Measurements from ENCODE around the gene ANOS1. TPM values are rescaled to one million over a fixed set of nuclear protein-coding genes. Genes with fewer than 3 reads are reported as not detected.

The ANOS1 gene
- total RNA-seq, 1 donor: 7.5 TPM

DNA sequence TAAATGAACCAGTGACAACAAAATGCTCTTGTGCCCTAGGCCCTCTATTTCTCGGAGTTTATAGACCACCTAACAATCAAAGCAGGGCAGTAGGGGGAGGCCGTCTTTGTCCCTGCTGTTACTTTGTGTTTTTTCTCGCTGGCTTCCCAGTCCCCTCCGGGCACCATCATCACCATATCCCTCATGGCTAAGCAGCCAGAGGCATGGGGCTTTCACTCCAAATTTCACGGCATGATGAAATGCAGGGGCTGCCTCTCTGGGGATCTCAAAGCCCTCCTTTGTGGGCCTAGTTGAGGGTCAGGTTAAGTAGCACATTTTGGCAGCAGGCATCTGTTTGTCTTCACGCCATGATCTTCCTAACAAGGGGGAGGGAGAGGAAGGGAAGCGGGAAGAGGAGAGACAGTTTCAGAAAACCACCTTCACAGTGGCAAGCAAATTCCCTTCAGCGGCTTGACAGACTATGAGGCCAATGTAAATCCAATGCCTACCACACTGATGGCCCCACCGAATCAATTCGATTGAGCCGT is 91.9 kb downstream of the ANOS1 start:
- no peak for DNase-seq (ENCODE audit: low read depth)
- H3K4me3 ChIP-seq (ENCODE audit: low read depth, low read length): no peak overlapping the region
- TF ChIP-seq, protein P1, sequence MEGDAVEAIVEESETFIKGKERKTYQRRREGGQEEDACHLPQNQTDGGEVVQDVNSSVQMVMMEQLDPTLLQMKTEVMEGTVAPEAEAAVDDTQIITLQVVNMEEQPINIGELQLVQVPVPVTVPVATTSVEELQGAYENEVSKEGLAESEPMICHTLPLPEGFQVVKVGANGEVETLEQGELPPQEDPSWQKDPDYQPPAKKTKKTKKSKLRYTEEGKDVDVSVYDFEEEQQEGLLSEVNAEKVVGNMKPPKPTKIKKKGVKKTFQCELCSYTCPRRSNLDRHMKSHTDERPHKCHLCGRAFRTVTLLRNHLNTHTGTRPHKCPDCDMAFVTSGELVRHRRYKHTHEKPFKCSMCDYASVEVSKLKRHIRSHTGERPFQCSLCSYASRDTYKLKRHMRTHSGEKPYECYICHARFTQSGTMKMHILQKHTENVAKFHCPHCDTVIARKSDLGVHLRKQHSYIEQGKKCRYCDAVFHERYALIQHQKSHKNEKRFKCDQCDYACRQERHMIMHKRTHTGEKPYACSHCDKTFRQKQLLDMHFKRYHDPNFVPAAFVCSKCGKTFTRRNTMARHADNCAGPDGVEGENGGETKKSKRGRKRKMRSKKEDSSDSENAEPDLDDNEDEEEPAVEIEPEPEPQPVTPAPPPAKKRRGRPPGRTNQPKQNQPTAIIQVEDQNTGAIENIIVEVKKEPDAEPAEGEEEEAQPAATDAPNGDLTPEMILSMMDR (IDR thresholded peaks at IDR 0.05; ENCODE audit: insufficient read depth, low read length): no peak

DNA sequence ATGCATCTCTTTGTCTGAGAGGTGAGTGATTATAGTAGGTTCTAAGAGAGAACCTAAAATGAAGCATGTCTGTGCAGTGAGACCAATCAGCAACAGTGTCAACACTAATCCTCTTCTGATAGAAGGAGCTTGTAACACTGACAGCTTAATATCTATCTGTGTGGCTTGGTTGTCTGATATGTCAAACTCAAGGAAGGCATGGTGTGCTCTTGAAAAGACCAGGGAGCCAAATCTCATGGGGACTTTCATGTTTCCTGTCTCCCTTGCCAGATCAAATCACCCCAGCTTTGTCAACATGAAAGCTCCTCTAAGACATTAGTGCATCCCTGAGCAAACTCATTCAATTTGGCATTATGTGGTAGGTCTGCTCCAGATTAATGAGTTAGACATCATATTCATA is 95.4 kb downstream of the ANOS1 start:
- H3K4me3 ChIP-seq (ENCODE audit: low read depth, low read length): no peak overlapping the region
- no peak for DNase-seq (ENCODE audit: low read depth)
- TF ChIP-seq, protein P1 (IDR thresholded peaks at IDR 0.05; ENCODE audit: insufficient read depth, low read length): no peak

DNA sequence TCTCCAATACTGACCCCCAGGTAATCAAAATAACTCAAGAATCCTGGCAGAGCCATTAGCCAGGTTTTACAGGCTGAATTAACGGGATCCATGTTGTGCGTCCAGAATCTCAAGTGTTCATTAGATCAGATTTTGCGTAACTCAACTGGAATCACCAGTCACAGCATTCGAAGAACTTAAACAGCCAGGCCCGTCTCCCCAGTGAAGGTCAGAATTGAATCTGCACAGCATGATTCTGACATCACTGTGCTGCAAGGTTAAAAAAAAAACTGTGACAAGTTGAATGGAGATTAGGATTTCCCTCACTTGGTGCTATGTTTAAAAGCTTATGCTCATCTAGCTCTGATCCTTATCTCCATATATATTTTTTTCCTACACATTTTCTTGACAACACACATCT is 96.1 kb downstream of the ANOS1 start:
- TF ChIP-seq, protein P1 (IDR thresholded peaks at IDR 0.05; ENCODE audit: insufficient read depth, low read length): no peak
- H3K4me3 ChIP-seq (ENCODE audit: low read depth, low read length): no peak overlapping the region
- no peak for DNase-seq (ENCODE audit: low read depth)

DNA sequence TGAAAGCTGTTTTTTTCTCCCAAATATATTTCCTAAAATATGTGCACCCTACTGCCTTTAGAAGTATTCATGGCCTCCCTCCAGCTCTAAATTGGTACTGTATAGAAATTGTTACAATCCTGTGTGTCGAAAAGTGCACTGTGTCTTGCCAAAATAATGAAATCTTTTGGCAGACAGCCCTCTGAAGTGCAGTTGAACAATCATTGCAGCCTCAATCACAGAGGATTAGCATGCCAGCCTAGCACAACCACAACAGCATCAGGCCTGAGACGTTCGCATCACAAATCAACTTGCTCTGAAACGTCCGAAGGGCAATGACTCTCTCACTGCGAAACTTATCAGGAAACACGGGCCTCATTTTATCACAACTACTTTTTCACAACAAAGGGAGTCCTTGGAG is 99.0 kb downstream of the ANOS1 start:
- TF ChIP-seq, protein P1 (IDR thresholded peaks at IDR 0.05; ENCODE audit: insufficient read depth, low read length): no peak
- H3K4me3 ChIP-seq (ENCODE audit: low read depth, low read length): no peak overlapping the region
- DNase-seq (ENCODE audit: low read depth): no peak

DNA sequence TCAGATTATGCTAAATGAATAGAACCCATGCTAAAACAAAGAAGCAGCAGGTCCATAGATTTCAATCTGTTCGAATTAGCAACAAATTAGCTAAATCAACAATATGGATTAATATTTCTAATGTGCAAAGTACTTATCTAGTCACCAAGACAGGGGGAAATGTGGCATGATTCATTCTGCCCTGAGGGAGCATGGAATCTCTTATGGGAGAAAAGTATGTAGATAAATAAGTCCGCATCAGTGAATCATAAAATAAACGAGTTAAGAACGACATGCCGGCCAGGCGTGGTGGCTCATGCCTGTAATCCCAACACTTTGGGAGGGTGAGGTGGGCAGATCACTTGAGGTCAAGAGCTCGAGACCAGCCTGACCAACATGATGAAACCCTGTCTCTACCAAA is 102.1 kb downstream of the ANOS1 start:
- H3K4me3 ChIP-seq (ENCODE audit: low read depth, low read length): no peak overlapping the region
- DNase-seq (ENCODE audit: low read depth): no peak
- TF ChIP-seq, protein P1 (IDR thresholded peaks at IDR 0.05; ENCODE audit: insufficient read depth, low read length): no peak

DNA sequence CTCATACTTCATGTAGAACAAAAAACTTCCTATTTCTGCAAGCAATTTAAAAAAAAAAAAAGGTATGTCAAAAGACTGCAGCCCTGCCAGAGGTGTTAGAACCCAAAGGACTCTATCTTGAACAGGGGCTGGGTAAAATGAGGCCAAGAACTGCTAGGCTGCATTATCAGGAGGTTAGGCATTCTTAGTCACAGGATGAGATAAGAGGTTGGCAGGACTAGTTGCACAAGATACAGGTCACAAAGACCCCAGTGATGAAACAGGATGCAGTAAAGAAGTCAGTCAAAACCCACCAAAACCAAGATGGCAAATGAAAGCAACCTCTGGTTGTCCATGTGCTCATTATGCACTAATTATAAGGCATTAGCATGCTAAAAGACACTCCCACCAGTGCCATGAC is 104.1 kb downstream of the ANOS1 start:
- H3K4me3 ChIP-seq (ENCODE audit: low read depth, low read length): no peak overlapping the region
- TF ChIP-seq, protein P1 (IDR thresholded peaks at IDR 0.05; ENCODE audit: insufficient read depth, low read length): no peak
- no peak for DNase-seq (ENCODE audit: low read depth)

DNA sequence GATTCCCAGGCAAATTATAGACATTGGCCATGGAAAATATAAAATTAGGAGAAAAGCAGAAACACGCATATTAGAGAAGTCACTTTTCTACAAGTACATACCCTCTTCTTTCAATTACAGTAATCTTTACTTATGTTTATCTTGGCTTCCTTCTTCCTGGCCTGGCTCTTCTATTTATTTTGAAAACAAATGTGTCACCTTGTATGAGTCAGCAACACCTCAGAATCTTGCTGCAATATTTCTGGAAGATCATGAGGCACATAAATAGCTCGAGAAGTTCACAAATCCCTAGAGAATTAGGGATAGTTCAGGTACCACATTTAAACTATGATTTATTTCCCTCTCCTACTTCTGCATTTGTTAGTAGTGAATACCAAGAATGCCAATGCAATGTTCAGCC is 124.6 kb downstream of the ANOS1 start:
- TF ChIP-seq, protein P1 (IDR thresholded peaks at IDR 0.05; ENCODE audit: insufficient read depth, low read length): no peak
- no peak overlapping the region for H3K4me3 ChIP-seq (ENCODE audit: low read depth, low read length)
- no peak for DNase-seq (ENCODE audit: low read depth)
